GM19324 (cell line): ENCODE measurements around the gene SLC7A4.

Source experiments
- ATAC-seq: cut with Tn5 transposase; IDR thresholded peaks from one replicate; pipeline ENCODE4 v1.9.1; 2021; ENCODE audit warnings: mild to moderate bottlenecking, moderate library complexity; ENCODE audit not compliant: unreplicated experiment, low FRiP score

Gene SLC7A4

DNA sequence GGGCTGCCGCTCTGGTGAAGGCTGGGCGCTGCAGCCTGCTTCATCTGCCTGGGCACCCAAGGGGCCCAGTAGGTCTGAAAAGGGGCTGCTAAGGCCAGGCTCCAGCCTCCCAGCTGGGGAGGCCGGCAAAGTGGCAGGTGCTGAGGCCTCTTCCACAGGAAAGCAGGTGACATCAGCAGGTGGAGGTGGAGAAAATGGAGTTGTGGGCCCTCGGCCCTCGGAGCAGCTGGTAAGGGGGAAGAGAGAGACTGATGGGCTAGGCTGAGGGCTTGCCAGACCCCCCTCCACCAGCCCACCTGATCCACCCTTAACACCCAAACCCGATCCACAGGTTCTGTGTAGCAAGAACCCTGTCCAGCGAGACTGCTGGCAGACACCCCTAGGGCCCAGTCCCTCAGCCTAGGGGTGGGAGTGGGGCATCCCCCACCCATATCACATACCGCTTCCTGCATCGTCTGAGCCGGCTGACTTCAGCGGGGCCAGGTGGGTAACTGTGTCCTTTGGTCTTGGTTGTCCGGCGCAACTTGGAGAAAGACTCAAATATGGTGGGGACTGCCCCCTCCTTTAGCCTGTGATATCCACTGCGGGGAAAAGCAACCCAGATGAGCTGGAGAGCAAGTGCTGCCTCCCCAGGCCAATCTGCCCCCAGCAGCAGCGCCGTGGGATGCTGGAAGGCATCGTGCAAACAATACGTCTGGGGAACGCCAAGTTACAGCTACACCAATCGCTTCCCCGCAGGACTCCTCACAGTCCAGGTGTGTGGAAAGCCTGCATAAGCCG lies 32.0 kb downstream of the SLC7A4 start:
- ATAC-seq: no peak

GRCh38 chr22:20999350-21000206 lies 32.8 kb downstream of the SLC7A4 start:
- ATAC-seq: no peak

- no peak for ATAC-seq
These were observed 33.7 kb downstream of the SLC7A4 start for GRCh38 chr22:20998411-20999336.

GRCh38 chr22:20997536-20998257 lies 34.7 kb downstream of the SLC7A4 start:
- no peak for ATAC-seq

DNA sequence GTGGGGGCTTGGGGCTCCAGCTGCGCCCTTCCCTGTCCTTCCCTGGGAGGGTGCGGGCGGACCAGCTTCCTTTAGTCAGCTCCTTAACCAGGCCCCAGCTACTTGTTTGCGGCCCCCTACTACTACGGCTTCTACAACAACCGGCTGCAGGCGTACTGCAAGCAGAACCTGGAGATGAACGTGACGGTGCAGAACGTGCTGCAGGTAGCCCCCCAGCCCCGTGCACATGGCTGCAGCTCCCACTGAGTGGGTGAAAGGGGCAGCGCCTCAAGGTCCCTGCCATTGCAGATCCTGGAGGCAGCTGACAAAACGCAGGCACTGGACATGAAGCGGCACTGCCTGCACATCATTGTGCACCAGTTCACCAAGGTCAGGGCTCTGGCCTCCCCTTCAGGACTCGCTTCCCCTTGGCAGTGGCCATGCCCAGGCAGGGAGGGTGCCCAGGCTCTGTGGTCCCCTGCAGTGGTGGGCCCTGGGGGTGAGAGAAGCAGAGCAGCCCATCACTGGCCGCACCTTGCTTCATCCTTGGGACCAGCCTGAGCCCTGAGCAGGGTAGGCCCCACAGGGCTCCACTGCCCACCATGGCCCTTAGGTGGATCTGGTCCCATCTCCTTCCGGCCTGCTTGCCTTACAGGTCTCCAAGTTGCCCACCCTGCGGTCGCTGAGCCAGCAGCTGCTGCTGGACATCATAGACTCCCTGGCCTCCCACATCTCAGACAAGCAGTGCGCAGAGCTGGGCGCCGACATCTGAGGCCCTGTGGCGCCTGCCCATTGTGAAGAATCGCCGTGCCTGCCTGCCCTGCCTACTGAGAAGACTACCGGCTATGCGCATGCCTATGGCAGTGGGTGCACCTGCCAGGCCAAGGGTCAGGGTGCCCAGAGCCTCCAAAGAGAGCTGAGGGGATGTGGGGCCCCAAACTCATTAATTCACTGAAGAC lies 35.5 kb downstream of the SLC7A4 start:
- no peak for ATAC-seq

GRCh38 chr22:20996031-20996410 lies 36.3 kb downstream of the SLC7A4 start:
- no peak for ATAC-seq

DNA sequence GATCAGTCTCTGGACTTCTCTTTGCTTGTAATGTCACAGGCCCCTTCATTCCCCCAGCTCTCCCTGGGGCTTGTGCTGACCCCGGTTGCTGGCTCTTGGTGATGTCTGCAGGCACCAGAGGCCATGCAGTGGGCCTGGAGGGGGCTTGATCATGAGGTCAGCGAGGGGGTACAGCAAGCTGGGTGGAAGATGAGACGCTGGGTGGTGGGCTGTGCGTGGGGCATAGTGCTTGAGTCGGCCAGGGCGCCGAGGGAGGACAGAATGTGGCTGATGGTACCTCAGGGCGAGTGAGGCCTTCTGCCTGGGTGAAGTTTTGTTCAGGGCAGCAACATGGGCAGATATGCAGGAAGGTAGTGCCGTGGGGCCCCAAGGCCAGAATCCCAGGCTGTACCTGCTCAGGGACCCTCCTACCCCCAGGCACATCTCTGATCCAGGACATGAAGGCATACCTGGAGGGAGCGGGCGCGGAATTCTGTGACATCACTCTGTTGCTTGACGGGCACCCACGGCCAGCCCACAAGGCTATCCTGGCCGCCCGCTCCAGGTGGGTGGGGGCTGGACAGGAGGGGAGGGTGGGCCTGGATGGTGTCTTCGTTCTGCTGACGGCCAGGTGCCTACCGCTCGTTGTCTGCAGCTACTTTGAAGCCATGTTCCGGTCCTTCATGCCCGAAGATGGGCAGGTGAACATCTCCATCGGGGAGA lies 36.9 kb downstream of the SLC7A4 start:
- ATAC-seq: no peak

- ATAC-seq: no peak
These were observed 37.5 kb downstream of the SLC7A4 start for GRCh38 chr22:20994902-20995241.

DNA sequence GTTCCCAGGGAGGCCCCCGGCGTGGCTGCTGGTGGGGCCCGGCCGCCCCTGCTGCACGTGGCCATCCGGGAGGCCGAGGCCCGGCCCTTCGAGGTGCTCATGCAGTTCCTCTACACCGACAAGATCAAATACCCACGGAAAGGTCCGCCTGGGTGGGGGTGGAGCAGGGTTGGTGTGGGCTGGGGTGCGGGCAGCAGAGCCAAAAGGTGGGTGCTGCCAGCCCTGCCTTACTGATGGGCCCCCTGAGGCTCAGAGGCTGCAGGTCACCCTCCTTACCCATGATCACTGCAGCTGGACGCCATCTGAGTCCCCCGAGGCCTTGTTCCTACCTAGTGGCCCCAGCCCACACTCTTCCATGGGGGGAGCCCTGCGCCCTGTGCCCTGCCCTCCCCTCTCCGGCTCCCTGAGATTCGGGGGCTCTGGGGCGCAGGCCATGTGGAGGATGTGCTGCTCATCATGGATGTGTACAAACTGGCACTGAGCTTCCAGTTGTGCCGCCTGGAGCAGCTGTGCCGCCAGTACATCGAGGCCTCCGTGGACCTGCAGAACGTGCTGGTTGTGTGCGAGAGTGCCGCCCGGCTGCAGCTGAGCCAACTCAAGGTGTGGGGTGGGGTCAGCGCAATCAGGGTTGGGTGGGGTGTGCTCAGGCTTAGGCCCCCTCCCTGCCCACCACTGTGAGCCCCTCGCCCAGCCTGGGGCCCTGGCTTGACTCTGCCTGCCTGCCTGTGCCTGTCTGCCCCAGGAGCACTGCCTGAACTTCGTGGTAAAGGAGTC lies 38.0 kb downstream of the SLC7A4 start:
- ATAC-seq: no peak

GRCh38 chr22:20993304-20994127 lies 38.8 kb downstream of the SLC7A4 start:
- ATAC-seq: no peak

GRCh38 chr22:20992456-20993303 lies 39.7 kb downstream of the SLC7A4 start:
- ATAC-seq: no peak

DNA sequence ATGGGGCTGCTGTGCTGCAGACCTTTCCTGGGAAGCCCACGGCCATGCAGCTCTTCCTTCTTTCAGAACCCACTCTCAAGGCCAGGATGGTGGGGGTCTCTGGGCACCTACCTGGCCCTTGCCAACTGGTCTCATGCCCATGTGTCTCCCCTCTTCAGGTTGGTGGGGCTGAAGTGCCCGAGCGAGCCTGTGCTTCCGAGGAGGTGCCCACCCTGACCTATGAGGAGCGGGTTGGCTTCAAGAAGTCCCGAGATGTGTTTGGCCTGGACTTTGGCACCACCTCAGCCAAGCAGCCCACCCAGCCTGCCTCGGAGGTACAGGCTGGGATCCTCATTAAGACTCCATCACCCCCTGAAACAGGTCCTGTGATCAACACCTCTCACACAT lies 40.3 kb downstream of the SLC7A4 start:
- ATAC-seq: no peak

- ATAC-seq: no peak
These were observed 40.9 kb downstream of the SLC7A4 start for GRCh38 chr22:20991252-20992055.

DNA sequence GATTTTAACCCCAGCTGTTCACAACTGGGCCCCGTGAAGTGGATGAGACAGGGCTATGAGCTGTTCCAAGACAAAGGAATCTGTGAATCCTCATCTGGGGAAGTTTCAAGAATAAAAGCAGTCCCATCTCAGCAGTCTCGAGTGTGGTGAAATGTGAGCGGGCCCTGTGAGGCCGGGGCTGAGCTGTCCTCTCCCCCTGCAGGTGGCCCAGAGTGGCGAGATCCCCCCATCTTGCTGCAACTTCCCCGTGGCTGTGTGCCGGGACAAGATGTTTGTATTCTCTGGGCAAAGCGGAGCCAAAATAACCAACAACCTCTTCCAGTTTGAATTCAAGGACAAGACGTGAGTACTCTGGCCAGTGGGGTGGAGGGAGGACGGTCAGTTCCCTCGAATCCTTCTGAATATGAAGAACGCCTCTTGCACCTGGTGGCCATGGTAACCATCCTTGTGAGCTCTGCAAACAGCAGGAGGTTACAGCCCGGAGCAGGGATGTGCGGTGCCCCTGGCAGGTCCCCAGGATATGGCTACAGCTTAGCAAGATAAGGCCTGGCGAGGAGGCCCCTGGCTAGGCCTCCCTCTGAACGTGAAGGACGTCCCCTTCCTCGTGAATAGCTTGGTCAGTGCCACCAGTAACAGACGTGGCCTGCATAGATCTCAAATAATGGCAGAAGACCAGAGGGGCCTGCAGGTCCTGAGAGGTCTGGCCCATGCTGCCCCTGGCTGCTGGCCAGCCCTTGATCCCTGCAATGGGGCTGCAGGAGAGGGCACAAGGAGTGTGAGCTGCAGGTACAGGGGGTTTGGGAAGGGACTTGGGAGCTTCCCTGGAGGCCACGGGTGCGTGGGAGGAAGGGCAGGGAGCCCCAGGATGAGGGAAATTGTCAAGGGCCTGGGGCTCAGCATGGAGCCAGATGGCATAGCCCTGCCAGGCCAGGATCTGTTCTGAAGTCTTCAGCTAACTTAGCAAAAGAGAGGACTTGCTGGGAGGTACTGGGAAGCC lies 41.9 kb downstream of the SLC7A4 start:
- no peak for ATAC-seq
